ENCODE data around the gene SLC2A6.

Gene SLC2A6

DNA sequence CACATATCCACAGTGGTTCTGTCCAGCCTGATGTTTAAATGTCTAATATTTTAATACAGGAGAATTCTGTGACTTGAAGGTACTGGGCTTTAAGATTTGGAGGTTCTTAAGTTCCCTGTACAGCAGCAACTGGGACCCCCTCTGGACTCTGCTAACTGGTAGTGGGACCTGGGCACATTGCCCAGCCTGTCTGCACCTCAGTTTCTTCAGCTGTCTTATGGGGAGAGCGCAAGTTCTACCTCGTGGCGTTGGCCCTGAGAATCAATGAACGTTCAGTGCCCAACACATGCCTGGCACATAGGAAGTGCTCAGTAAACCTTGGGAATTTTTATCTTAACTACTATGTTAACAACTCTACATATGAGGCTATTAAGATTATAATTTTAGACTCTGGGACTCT, 1.4 kb downstream of the SLC2A6 start:
- no peaks in the 10 kb centered on the region for H3K27me3 ChIP-seq (replicated peaks; ENCODE audit: control insufficient read depth, insufficient read depth, low read length)
- H3K4me3 ChIP-seq (replicated peaks; ENCODE audit: low read depth, low read length) = peak overlapping the region; percentile 88
- TF ChIP-seq, protein P1, sequence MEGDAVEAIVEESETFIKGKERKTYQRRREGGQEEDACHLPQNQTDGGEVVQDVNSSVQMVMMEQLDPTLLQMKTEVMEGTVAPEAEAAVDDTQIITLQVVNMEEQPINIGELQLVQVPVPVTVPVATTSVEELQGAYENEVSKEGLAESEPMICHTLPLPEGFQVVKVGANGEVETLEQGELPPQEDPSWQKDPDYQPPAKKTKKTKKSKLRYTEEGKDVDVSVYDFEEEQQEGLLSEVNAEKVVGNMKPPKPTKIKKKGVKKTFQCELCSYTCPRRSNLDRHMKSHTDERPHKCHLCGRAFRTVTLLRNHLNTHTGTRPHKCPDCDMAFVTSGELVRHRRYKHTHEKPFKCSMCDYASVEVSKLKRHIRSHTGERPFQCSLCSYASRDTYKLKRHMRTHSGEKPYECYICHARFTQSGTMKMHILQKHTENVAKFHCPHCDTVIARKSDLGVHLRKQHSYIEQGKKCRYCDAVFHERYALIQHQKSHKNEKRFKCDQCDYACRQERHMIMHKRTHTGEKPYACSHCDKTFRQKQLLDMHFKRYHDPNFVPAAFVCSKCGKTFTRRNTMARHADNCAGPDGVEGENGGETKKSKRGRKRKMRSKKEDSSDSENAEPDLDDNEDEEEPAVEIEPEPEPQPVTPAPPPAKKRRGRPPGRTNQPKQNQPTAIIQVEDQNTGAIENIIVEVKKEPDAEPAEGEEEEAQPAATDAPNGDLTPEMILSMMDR (IDR thresholded peaks at IDR 0.05; ENCODE audit: insufficient read depth, low read length, poor library complexity, severe bottlenecking) = no peak
- peaks cover 37% of the 10 kb centered on the region for H3K36me3 ChIP-seq (ENCODE audit: control insufficient read depth, insufficient read depth, low read length)
- DNase-seq (ENCODE audit: extremely low read depth, insufficient read length) = no peak

DNA sequence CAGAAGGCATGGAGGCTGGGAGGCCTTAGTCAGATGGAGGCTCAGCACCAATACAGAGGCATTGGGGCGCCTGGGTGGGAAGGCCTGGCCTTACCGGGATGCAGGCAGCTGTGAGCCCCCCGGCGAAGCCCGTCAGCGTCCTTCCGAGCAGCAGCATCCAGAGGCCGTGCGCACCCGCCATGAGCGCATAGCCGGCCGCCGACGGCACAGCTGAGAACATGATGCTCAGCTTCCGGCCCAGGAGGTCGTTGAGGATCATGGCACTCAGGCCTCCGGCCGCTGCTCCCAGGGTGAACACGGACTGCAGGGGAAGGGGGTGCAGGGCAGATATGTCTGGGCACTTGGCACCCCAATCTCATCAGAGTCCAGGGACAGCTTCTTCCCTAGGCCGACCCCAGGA, 2.0 kb downstream of the SLC2A6 start:
- TF ChIP-seq, protein P1 (IDR thresholded peaks at IDR 0.05; ENCODE audit: insufficient read depth, low read length, poor library complexity, severe bottlenecking) = no peak
- no peak for DNase-seq (ENCODE audit: extremely low read depth, insufficient read length)
- Histone ChIP-seq H3K27me3 (replicated peaks; ENCODE audit: control insufficient read depth, insufficient read depth, low read length) (no peaks in the 10 kb centered on the region), H3K36me3 (ENCODE audit: control insufficient read depth, insufficient read depth, low read length) (peaks cover 42% of the 10 kb centered on the region), H3K4me3 (replicated peaks; ENCODE audit: low read depth, low read length) (peak overlapping the region; percentile 88)

DNA sequence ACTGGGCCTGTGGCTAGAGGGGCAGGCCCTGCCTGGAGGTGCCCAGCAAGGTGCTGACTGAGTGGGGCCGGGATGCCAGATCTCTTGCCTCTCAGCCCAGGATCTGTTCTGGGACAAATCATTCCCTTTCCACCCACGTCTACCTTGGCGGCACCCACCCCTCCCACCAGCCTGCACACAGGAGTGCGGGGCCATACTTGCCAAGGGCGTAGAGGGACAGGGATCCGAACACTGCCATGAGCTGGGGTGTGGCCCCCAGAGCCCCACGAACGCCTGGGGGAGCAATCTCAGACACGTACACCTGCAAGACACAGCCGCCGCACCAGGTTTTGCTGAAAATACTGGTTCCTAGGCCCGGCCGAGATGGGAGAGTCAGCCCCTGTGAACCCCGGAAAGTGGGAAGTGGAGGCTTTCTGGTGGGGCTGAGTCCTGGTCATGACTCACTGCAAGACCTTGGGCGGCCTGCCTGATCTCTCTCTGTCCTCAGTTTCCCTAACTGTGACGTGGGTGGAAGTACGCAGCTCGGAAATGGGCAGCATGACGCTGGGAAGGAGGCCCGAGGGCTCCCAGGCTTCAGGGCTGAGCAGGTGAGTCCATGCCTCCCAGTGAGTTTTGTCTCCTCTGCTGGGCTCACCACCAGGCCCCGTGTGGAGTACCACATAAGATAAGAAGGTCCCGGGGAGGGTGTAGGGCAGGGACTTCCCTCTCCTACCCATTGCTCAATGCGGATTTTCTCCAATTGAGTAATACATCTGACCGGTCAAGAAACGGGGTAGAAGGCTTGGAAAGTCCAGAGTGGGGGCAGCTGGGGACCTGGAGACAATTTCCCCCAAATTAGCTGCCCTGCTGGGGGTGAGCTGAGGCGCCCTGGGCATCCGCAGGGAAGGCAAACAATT, 2.6 kb downstream of the SLC2A6 start:
- TF ChIP-seq, protein P1 (IDR thresholded peaks at IDR 0.05; ENCODE audit: insufficient read depth, low read length, poor library complexity, severe bottlenecking) = no peak
- H3K36me3 ChIP-seq (ENCODE audit: control insufficient read depth, insufficient read depth, low read length) = peaks cover 45% of the 10 kb centered on the region
- H3K27me3 ChIP-seq (replicated peaks; ENCODE audit: control insufficient read depth, insufficient read depth, low read length) = no peaks in the 10 kb centered on the region
- no peak for DNase-seq (ENCODE audit: extremely low read depth, insufficient read length)
- peak overlapping the region; percentile 88 for H3K4me3 ChIP-seq (replicated peaks; ENCODE audit: low read depth, low read length)

DNA sequence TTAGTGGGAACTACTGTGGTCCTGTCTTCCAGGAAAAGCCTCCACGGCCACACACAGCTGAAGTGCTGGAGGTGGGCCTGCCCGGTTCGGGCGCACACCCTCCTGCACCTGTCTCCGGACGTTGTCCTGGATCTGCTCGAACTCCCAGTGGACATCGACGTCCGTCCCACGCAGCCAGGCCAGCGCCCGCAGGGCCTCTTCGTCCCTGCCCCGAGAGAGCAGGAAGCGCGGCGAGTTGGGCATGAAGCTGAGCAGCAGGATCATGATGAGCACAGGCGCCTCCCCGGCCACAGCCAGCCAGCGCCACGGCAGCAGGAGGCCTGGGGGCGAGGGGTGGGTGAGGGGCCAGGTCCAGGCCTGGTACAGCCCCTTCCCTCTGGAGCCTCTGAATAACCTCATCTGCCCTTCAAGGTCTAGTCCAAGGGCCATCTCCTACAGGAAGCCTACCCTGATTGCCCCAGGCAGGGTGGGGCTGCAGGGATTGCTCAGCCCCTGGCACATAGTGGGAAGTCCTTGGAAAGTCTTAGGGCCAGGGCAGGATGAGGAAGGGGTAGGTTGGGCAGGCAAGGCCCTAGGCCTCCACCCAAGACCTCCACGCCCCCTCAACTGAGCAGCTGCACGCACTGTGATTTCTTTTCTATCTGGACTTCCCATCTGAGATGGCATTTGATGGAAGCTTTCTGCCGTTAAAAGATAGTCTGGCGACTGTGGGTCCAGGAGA, 3.4 kb downstream of the SLC2A6 start:
- no peak overlapping the region for H3K4me3 ChIP-seq (replicated peaks; ENCODE audit: low read depth, low read length)

DNA sequence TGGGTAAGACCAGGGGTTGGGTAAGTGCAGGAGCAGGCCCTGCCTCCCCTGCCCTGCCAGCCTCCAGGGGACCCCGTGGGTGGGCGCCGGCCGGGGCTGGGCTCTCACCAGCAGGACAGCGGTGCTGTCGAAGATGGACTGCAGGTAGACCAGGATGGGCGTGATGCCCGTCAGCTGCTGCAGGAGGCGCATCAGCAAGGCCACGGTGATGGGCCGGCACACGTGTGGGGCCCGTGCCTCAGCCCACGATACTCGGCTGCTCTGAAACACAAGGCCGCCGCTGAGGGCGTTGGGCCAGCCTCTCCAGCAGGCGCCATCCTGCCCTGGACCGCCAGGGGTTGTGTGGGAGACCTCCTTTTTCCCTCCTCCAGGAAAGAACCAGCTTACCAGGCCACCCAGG, 4.0 kb downstream of the SLC2A6 start:
- Histone ChIP-seq H3K4me3 (replicated peaks; ENCODE audit: low read depth, low read length) (no peak overlapping the region), H3K36me3 (ENCODE audit: control insufficient read depth, insufficient read depth, low read length) (peaks cover 45% of the 10 kb centered on the region), H3K27me3 (replicated peaks; ENCODE audit: control insufficient read depth, insufficient read depth, low read length) (no peaks in the 10 kb centered on the region)
- TF ChIP-seq, protein P1 (IDR thresholded peaks at IDR 0.05; ENCODE audit: insufficient read depth, low read length, poor library complexity, severe bottlenecking) = no peak
- DNase-seq (ENCODE audit: extremely low read depth, insufficient read length) = no peak

More for the DNA sequence above, 3.4 kb downstream of the SLC2A6 start:
- TF ChIP-seq, protein P1 (IDR thresholded peaks at IDR 0.05; ENCODE audit: insufficient read depth, low read length, poor library complexity, severe bottlenecking) = no peak
- Histone ChIP-seq H3K36me3 (ENCODE audit: control insufficient read depth, insufficient read depth, low read length) (peaks cover 45% of the 10 kb centered on the region), H3K27me3 (replicated peaks; ENCODE audit: control insufficient read depth, insufficient read depth, low read length) (no peaks in the 10 kb centered on the region)
- no peak for DNase-seq (ENCODE audit: extremely low read depth, insufficient read length)
